Measurements from ENCODE around the gene KLHL21. TPM values are rescaled to one million over a fixed set of nuclear protein-coding genes. Genes with fewer than 3 reads are reported as not detected.

The KLHL21 gene
- total and polyA plus RNA-seq, 9 of the 15 experiments (the other 6 are each of a cell fraction or from before 2014, with no cell fraction given): 2.1 to 42.1 (median 17.5) TPM

- no peak for TF ChIP-seq ZNF592 (IDR thresholded peaks at IDR 0.05)
- TF ChIP-seq CUX1 (CRISPR knock-in tag; IDR thresholded peaks at IDR 0.05): no peak
- peak; percentile 71 for TF ChIP-seq BHLHE40 (IDR thresholded peaks at IDR 0.05; ENCODE audit: low read length)
- TF ChIP-seq SNIP1 (IDR thresholded peaks at IDR 0.05; ENCODE audit: low read depth): no peak
- 0 out of 4 replicates have a peak, but pooled peaks of 1 of the 2 experiments have one; percentile 28 for TF ChIP-seq ZNF639 (CRISPR knock-in tag; conservative IDR thresholded peaks at IDR 0.05 in 1 of 2, IDR thresholded peaks at IDR 0.05 in 1 of 2)
- no peak for TF ChIP-seq TFAM (CRISPR knock-in tag; conservative IDR thresholded peaks at IDR 0.05)
- TF ChIP-seq NKRF (IDR thresholded peaks at IDR 0.05; ENCODE audit: borderline replicate concordance): peak; percentile 93
- peak; percentile 84 for TF ChIP-seq ATF3 (IDR thresholded peaks at IDR 0.05)
- TF ChIP-seq ATF3 (CRISPR knock-in tag; conservative IDR thresholded peaks at IDR 0.05): peak; percentile 62; the same call in 1 of the 2 replicates
Measured at GRCh38 chr1:6601049-6601922, 1.4 kb downstream of the KLHL21 start (continued).
